Lung (tissue), 12 donors: ENCODE results near the gene AFAP1. TPM values are rescaled to one million over a fixed set of nuclear protein-coding genes. Genes with fewer than 3 reads are reported as not detected.

Experiments
- ATAC-seq: fragments of 200-7000 bp; cut with Tn5 transposase; one replicate; pipeline ENCODE4 v1.9.1; 2020; ENCODE audit warnings: moderate number of reproducible peaks; ENCODE audit not compliant: insufficient read depth, low FRiP score
- DNase-seq, 3 donors: peaks; one replicate each; pipeline ENCODE4 v3.0.0-alpha.2; 2013 to 2017
- H3K27ac ChIP-seq, 2 donors: one replicate each; pipeline ENCODE4 v1.5.1; 2013; ENCODE audit warnings: mild to moderate bottlenecking in 2 of 2, moderate library complexity in 2 of 2, control low read depth in 1 of 2, inconsistent platforms in 1 of 2, low read depth in 1 of 2, low read length in 1 of 2
- H3K27me3 ChIP-seq, 3 donors: one replicate each; pipeline ENCODE4 v1.5.1; 2013; ENCODE audit warnings: low read length in 2 of 3; ENCODE audit not compliant: control insufficient read depth in 3 of 3, insufficient read depth in 3 of 3
- H3K36me3 ChIP-seq, 4 donors: one replicate each; pipeline ENCODE4 v1.5.1; 2013; ENCODE audit warnings: low read length in 4 of 4, mild to moderate bottlenecking in 1 of 4, moderate library complexity in 1 of 4; ENCODE audit not compliant: control insufficient read depth in 4 of 4, insufficient read depth in 4 of 4
- H3K4me1 ChIP-seq, 5 donors: one replicate each; pipeline ENCODE4 v1.5.1; 2013; ENCODE audit warnings: low read length in 5 of 5, mild to moderate bottlenecking in 2 of 5, moderate library complexity in 1 of 5; ENCODE audit not compliant: control insufficient read depth in 5 of 5, insufficient read depth in 5 of 5
- H3K4me3 ChIP-seq: one replicate; pipeline ENCODE4 v1.5.1; 2013; ENCODE audit warnings: mild to moderate bottlenecking, control low read depth, moderate library complexity
- H3K9ac ChIP-seq, 2 donors: one replicate each; pipeline ENCODE4 v1.5.1; 2013; ENCODE audit warnings: low read length in 2 of 2, control low read depth in 1 of 2; ENCODE audit not compliant: insufficient read depth in 1 of 2
- H3K9me3 ChIP-seq, 4 donors: one replicate each; pipeline ENCODE4 v1.5.1; 2013; ENCODE audit warnings: low read length in 3 of 4, mild to moderate bottlenecking in 1 of 4, moderate library complexity in 1 of 4; ENCODE audit not compliant: control insufficient read depth in 4 of 4, insufficient read depth in 3 of 4
- CTCF ChIP-seq: IDR thresholded peaks from 2 replicates; pipeline ENCODE4 v1.5.1; 2012; ENCODE audit warnings: mild to moderate bottlenecking; ENCODE audit errors: control extremely low read depth, extremely low read depth
- WGBS, 2 donors: extraction: QIAGEN DNeasy Blood & Tissue Kit; methylation state at CpG; one replicate each; pipeline ENCODE4 v1.1.7; 2013; 5-methylcytosine and 5-hydroxymethylcytosine counted together
- polyA plus RNA-seq, 2 donors: library from polyadenylated mRNA; stranded (reverse); fragments of 200-250 nt; gene quantifications; one replicate each; pipeline ENCODE4 v1.2.1, GENCODE V29; 2013
- total RNA-seq, 2 donors: library from RNA; depleted of rRNA in 1 of 2; stranded (reverse); fragments of >200 nt in 1 of 2; gene quantifications; one replicate each; pipeline ENCODE4 v1.2.1, GENCODE V29; 2014 to 2021
- donor health status: control.
- donor health status: control.
- donor health status: Bipolar disorder and iron deficiency.
- donor health status: healthy.
- donor health status: DM: yes; HTN: yes; CAD: no.

Gene AFAP1
- total and polyA plus RNA-seq, 4 donors: 5.3 to 34.1 (median 12.3) TPM

DNA sequence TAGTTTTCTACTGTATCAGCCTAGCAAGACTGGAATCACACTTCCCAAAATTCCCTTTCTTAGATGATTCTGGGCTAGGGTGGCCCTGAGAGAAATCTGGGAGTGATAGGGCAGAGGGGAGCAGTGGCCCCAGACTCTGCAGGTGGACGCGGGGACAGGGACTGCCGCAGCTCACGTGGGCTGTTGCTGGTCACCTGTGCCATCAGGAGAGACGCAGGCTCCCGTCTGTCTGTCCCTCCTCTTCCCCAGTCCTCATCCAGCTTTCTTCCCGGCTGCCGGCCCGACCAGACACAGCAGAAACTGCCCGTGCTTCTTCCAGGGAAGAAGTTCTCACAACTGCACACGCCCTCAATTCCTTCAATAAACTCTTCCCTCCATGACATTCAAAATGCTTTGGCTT is 86.4 kb downstream of the AFAP1 start:
- Histone ChIP-seq H3K27ac (no peak overlapping the region), H3K4me3 (no peak overlapping the region), H3K9me3 (peaks cover 0 to 2% (median 0%) of the 10 kb centered on the region in 4 donors), H3K36me3 (peaks cover 0 to 21% (median 14%) of the 10 kb centered on the region in 4 donors), H3K27me3 (no peaks in the 10 kb centered on the region), H3K4me1 (peaks cover 0 to 13% (median 6%) of the 10 kb centered on the region in 5 donors), H3K9ac (no peak overlapping the region)
- 90 to 96% methylated on average over 11 of the region's 11 CpGs for WGBS, 2 donors
- no peak for TF ChIP-seq CTCF
- no peak for ATAC-seq
- no peak for DNase-seq

GRCh38 chr4:7852568-7853185 is 87.0 kb downstream of the AFAP1 start:
- peaks cover 0 to 12% (median 6%) of the 10 kb centered on the region in 5 donors for H3K4me1 ChIP-seq
- no peak overlapping the region for H3K9ac ChIP-seq
- no peak for TF ChIP-seq CTCF
- WGBS, 2 donors: 81 to 86% methylated on average over 12 of the region's 12 CpGs
- no peak overlapping the region for H3K27ac ChIP-seq
- no peak overlapping the region for H3K4me3 ChIP-seq
- H3K27me3 ChIP-seq: no peaks in the 10 kb centered on the region
- no peak for DNase-seq
- no peak for ATAC-seq
- H3K9me3 ChIP-seq: peaks cover 0 to 2% (median 0%) of the 10 kb centered on the region in 4 donors
- peaks cover 0 to 21% (median 14%) of the 10 kb centered on the region in 4 donors for H3K36me3 ChIP-seq

- Histone ChIP-seq H3K9me3 (peaks cover 0 to 2% (median 0%) of the 10 kb centered on the region in 4 donors), H3K27ac (no peak overlapping the region), H3K4me3 (no peak overlapping the region), H3K9ac (no peak overlapping the region), H3K27me3 (no peaks in the 10 kb centered on the region), H3K4me1 (no peaks in the 10 kb centered on the region), H3K36me3 (peaks cover 0 to 18% (median 14%) of the 10 kb centered on the region in 4 donors)
- ATAC-seq (no peak), DNase-seq (no peak)
- TF ChIP-seq CTCF: no peak
- WGBS, 2 donors: 87 to 90% methylated on average over 11 of the region's 11 CpGs
These were observed 89.2 kb downstream of the AFAP1 start for GRCh38 chr4:7850489-7850888.
